H1 (cell line): ENCODE measurements around the gene KCNH1. TPM values are rescaled to one million over a fixed set of nuclear protein-coding genes. Genes with fewer than 3 reads are reported as not detected.

ENCODE experiments used
- CTCF ChIA-PET: fragments of 300-600 bp; sonication (Branson Sonifier 250); formaldehyde crosslinking; loops from one replicate; lab custom pipeline; 2021; ENCODE audit not compliant: partially characterized antibody; lab: Charles Lee
- POLR2A ChIA-PET: fragments of 300-600 bp; sonication (Branson Sonifier 250); formaldehyde crosslinking; loops from one replicate; lab custom pipeline; 2021; ENCODE audit warnings: inconsistent platforms; ENCODE audit not compliant: partially characterized antibody; lab: Charles Lee
- DNase-seq, 2 experiments: peaks; one replicate each; pipeline versions ENCODE4 v3.0.0 to v3.0.0-alpha.2; 2010 to 2022; ENCODE audit warnings: low spot score in 2 of 2, low read depth in 1 of 2, mixed read lengths in 1 of 2
- FAIRE-seq: peaks from 2 replicates; lab custom pipeline; 2011; peaks lifted over from hg19 to GRCh38; lab: Jason Lieb, UNC
- H2AFZ ChIP-seq: 2 replicates; pipeline ENCODE4 v1.8.1; 2012; ENCODE audit warnings: low read length, inconsistent platforms
- H2AK5ac ChIP-seq: 2 replicates; pipeline ENCODE4 v1.6.1; 2013; ENCODE audit warnings: low read depth, low read length
- H2BK120ac ChIP-seq: replicated peaks from 2 replicates; pipeline ENCODE3; 2013; ENCODE audit warnings: low read depth, low read length, inconsistent platforms
- H2BK12ac ChIP-seq: 2 replicates; pipeline ENCODE4 v1.6.1; 2013; ENCODE audit warnings: low read depth, low read length
- H2BK15ac ChIP-seq: 2 replicates; pipeline ENCODE4 v1.6.1; 2013; ENCODE audit warnings: low read length
- H2BK20ac ChIP-seq: 2 replicates; pipeline ENCODE4 v1.6.1; 2013; ENCODE audit warnings: low read length
- H2BK5ac ChIP-seq: 2 replicates; pipeline ENCODE4 v1.6.1; 2013; ENCODE audit warnings: low read depth, low read length
- H3K14ac ChIP-seq: 2 replicates; pipeline ENCODE4 v1.6.1; 2013; ENCODE audit warnings: inconsistent platforms; ENCODE audit not compliant: insufficient read length
- H3K18ac ChIP-seq: 2 replicates; pipeline ENCODE4 v1.6.1; 2013; ENCODE audit warnings: low read length; ENCODE audit errors: extremely low read depth
- H3K23ac ChIP-seq: 2 replicates; pipeline ENCODE4 v1.6.1; 2013; ENCODE audit warnings: inconsistent platforms; ENCODE audit not compliant: insufficient read length
- H3K23me2 ChIP-seq: 2 replicates; pipeline ENCODE4 v1.6.1; 2013; ENCODE audit warnings: low read depth, low read length
- H3K27ac ChIP-seq: 2 replicates; pipeline ENCODE4 v1.6.1; 2011; ENCODE audit warnings: low read depth, low read length, inconsistent platforms
- H3K27me3 ChIP-seq, 4 experiments: replicated peaks in 1 of 4; 1 replicate in 1 of 4; 2 replicates in 3 of 4; pipeline versions ENCODE4 v1.6.1 to v1.8.1; 2011 to 2013; ENCODE audit warnings: low read length in 3 of 4, mild to moderate bottlenecking in 3 of 4, inconsistent platforms in 2 of 4, mixed read lengths in 2 of 4, moderate library complexity in 1 of 4; ENCODE audit not compliant: control insufficient read depth in 3 of 4, insufficient read depth in 3 of 4; ENCODE audit errors: extremely low read depth in 1 of 4
- H3K36me3 ChIP-seq, 4 experiments: 2 replicates each; pipeline versions ENCODE4 v1.6.1 to v1.8.1; 2011 to 2013; ENCODE audit warnings: mild to moderate bottlenecking in 4 of 4, low read length in 3 of 4, moderate library complexity in 2 of 4, control low read depth in 1 of 4, inconsistent platforms in 1 of 4; ENCODE audit not compliant: insufficient read depth in 4 of 4, control insufficient read depth in 2 of 4
- H3K4ac ChIP-seq: replicated peaks from 2 replicates; pipeline ENCODE3; 2013; ENCODE audit warnings: low read length, low read depth, mixed read lengths, inconsistent platforms; ENCODE audit not compliant: insufficient read length
- H3K4me1 ChIP-seq, 4 experiments: replicated peaks in 1 of 4; 1 replicate in 1 of 4; 2 replicates in 3 of 4; pipeline versions ENCODE4 v1.6.1 to v1.8.1; 2011 to 2013; ENCODE audit warnings: low read length in 3 of 4, inconsistent platforms in 2 of 4, mixed read lengths in 1 of 4; ENCODE audit not compliant: insufficient read depth in 4 of 4, control insufficient read depth in 3 of 4
- H3K4me2 ChIP-seq, 2 experiments: 2 replicates each; pipeline versions ENCODE4 v1.6.1 to v1.8.1; 2011 to 2013; ENCODE audit warnings: low read depth in 2 of 2, low read length in 2 of 2, control low read depth in 1 of 2, inconsistent platforms in 1 of 2, mild to moderate bottlenecking in 1 of 2; ENCODE audit not compliant: insufficient read depth in 1 of 2
- H3K4me3 ChIP-seq, 4 experiments: fragments of 200-600, 300-600 bp in 1 of 4; sonication (generic), shearing (Covaris generic), sonication (Bioruptor Twin) in 1 of 4; 2 replicates each; pipeline versions ENCODE4 v1.5.1 to v1.8.1; 2011 to 2016; ENCODE audit warnings: low read length in 4 of 4, low read depth in 3 of 4, control low read depth in 2 of 4, inconsistent platforms in 2 of 4, mild to moderate bottlenecking in 2 of 4, mixed read lengths in 1 of 4, moderate library complexity in 1 of 4; ENCODE audit not compliant: insufficient read depth in 2 of 4; ENCODE audit errors: extremely low read depth in 1 of 4
- H3K56ac ChIP-seq: replicated peaks from 2 replicates; pipeline ENCODE3; 2013; ENCODE audit warnings: low read depth, mild to moderate bottlenecking, mixed read lengths, low read length, inconsistent platforms; ENCODE audit not compliant: insufficient read length
- H3K79me1 ChIP-seq: 2 replicates; pipeline ENCODE4 v1.6.1; 2013; ENCODE audit warnings: low read depth, low read length, control low read depth
- H3K79me2 ChIP-seq, 2 experiments: 2 replicates each; pipeline versions ENCODE4 v1.6.1 to v1.8.1; 2012 to 2013; ENCODE audit warnings: low read length in 2 of 2, mild to moderate bottlenecking in 2 of 2, inconsistent platforms in 1 of 2; ENCODE audit not compliant: insufficient read depth in 2 of 2, control insufficient read depth in 1 of 2
- H3K9ac ChIP-seq, 4 experiments: replicated peaks in 1 of 4; 1 replicate in 1 of 4; 2 replicates in 3 of 4; pipeline versions ENCODE4 v1.6.1 to v1.8.1; 2011 to 2013; ENCODE audit warnings: low read depth in 3 of 4, low read length in 3 of 4, control low read depth in 2 of 4, mild to moderate bottlenecking in 2 of 4, moderate library complexity in 2 of 4, inconsistent platforms in 1 of 4; ENCODE audit errors: extremely low read depth in 1 of 4
- H3K9me3 ChIP-seq, 2 experiments: 2 replicates each; pipeline versions ENCODE4 v1.6.1 to v1.8.1; 2012 to 2013; ENCODE audit warnings: mild to moderate bottlenecking in 2 of 2, moderate library complexity in 2 of 2, control low read depth in 1 of 2, inconsistent platforms in 1 of 2, low read depth in 1 of 2, low read length in 1 of 2, mixed read lengths in 1 of 2; ENCODE audit not compliant: insufficient read depth in 2 of 2
- H4K20me1 ChIP-seq, 2 experiments: replicated peaks in 1 of 2; 2 replicates each; pipeline versions ENCODE3 to v1.8.1; 2011 to 2013; ENCODE audit warnings: inconsistent platforms in 2 of 2, low read length in 2 of 2, mild to moderate bottlenecking in 1 of 2; ENCODE audit not compliant: insufficient read depth in 2 of 2, control insufficient read depth in 1 of 2
- H4K5ac ChIP-seq: 2 replicates; pipeline ENCODE4 v1.6.1; 2013; ENCODE audit warnings: low read length, low read depth, mixed read lengths, inconsistent platforms; ENCODE audit not compliant: insufficient read length
- H4K8ac ChIP-seq: 2 replicates; pipeline ENCODE4 v1.8.0; 2013; ENCODE audit warnings: mild to moderate bottlenecking, moderate library complexity, low read length, inconsistent platforms; ENCODE audit not compliant: insufficient read depth; ENCODE audit errors: extremely low read depth
- H4K91ac ChIP-seq: replicated peaks from 2 replicates; pipeline ENCODE3; 2013; ENCODE audit warnings: low read length, mixed read lengths, inconsistent platforms; ENCODE audit not compliant: insufficient read length
- CEBPB ChIP-seq: IDR thresholded peaks from 2 replicates; pipeline ENCODE4 v1.6.1; 2012; ENCODE audit warnings: low read depth, low read length
- RFX5 ChIP-seq: IDR thresholded peaks from 2 replicates; pipeline ENCODE4 v1.6.1; 2011; ENCODE audit warnings: low read depth, low read length, improper control_type of control experiment, borderline replicate concordance
- SIX5 ChIP-seq: IDR thresholded peaks from 2 replicates; pipeline ENCODE4 v1.6.1; 2011; ENCODE audit warnings: mild to moderate bottlenecking, low read depth, low read length
- WGBS, 2 experiments: shearing (Covaris generic) in 1 of 2; methylation state at CpG; one replicate each; pipeline versions ENCODE4 v1.1.6 to v1.1.7; 2013 to 2015; ENCODE audit warnings: low lambda C conversion rate in 2 of 2, mixed read lengths in 2 of 2, inconsistent platforms in 1 of 2, low coverage in 1 of 2, missing lambda C conversion rate in 1 of 2; ENCODE audit not compliant: insufficient replicate concordance in 2 of 2, insufficient coverage in 1 of 2, insufficient read length in 1 of 2; ENCODE audit errors: extremely low coverage in 1 of 2, missing lambda C conversion rate in 1 of 2; 5-methylcytosine and 5-hydroxymethylcytosine counted together
- polyA plus RNA-seq, 7 experiments: library from polyadenylated mRNA; depleted of rRNA in 3 of 7; stranded (reverse) in 5 of 7; unstranded in 2 of 7; fragments of >200 nt in 5 of 7; fragments of 200-250 nt in 2 of 7; gene quantifications; 1 replicate in 5 of 7; 2 replicates in 1 of 7; 4 replicates in 1 of 7; pipeline versions ENCODE4 v1.2.1 to v1.2.3, GENCODE V29; 2011 to 2013; ENCODE audit warnings: missing spikeins in 2 of 7, mixed read lengths in 2 of 7
- total RNA-seq: library from RNA; stranded (reverse); fragmentation: NEBNext Ultra II Directional; extraction: Animal tissue kit (Norgen Biotek cat#: 25700); gene quantifications from 2 replicates; pipeline ENCODE4 v1.2.1, GENCODE V29; 2021

Gene KCNH1
- total and polyA plus RNA-seq, 2 of the 8 experiments (the other 6 are each of a cell fraction or from before 2014, with no cell fraction given) = 0.27 to 0.34 TPM

GRCh38 chr1:210728437-210729149 is 405.4 kb downstream of the KCNH1 start:
- no peak overlapping the region for H3K27ac ChIP-seq
- no peak overlapping the region for H3K18ac ChIP-seq
- no peak overlapping the region for H3K23ac ChIP-seq
- H3K36me3 ChIP-seq = no peaks in the 10 kb centered on the region
- ChIA-PET CTCF (interaction anchor here (0.7 to 0.8 kb wide), 2 partner anchors 122 to 280 kb away, joined by 3 read pairs; no protein-coding TSS in a partner anchor), POLR2A (no interaction called here)
- peaks cover 0 to 1% (median 0%) of the 10 kb centered on the region in 4 experiments; a peak in 1 of 7 replicates for H3K27me3 ChIP-seq
- H3K23me2 ChIP-seq = no peaks in the 10 kb centered on the region
- no peak overlapping the region for H3K9ac ChIP-seq
- no peaks in the 10 kb centered on the region for H3K79me1 ChIP-seq
- FAIRE-seq (no peak), DNase-seq (no peak)
- no peak overlapping the region for H3K56ac ChIP-seq
- H3K14ac ChIP-seq = no peak overlapping the region
- no peak overlapping the region for H2BK20ac ChIP-seq
- H2AK5ac ChIP-seq = no peak overlapping the region
- no peaks in the 10 kb centered on the region for H3K4me1 ChIP-seq
- no peak overlapping the region for H3K4me2 ChIP-seq
- 88% methylated on average over 4 of the region's 4 CpGs; no CpG with 5 or more reads in 1 of the 2 experiments for WGBS, 2 experiments
- H2BK12ac ChIP-seq = no peak overlapping the region
- H2BK5ac ChIP-seq = no peak overlapping the region
- H3K79me2 ChIP-seq = no peaks in the 10 kb centered on the region
- no peak overlapping the region for H3K4ac ChIP-seq
- H4K91ac ChIP-seq = no peak overlapping the region
- no peak overlapping the region for H4K8ac ChIP-seq
- H2BK120ac ChIP-seq = no peak overlapping the region
- no peaks in the 10 kb centered on the region for H3K9me3 ChIP-seq
- peaks cover 0 to 5% of the 10 kb centered on the region in 2 experiments for H4K20me1 ChIP-seq
- no peak overlapping the region for H3K4me3 ChIP-seq
- H4K5ac ChIP-seq = no peak overlapping the region
- H2AFZ ChIP-seq = no peak overlapping the region
- no peak overlapping the region for H2BK15ac ChIP-seq
- TF ChIP-seq SIX5 (no peak), RFX5 (no peak), CEBPB (no peak)
